HL-60 (cell line): Measurements from ENCODE around the gene SPATA22.

Experiments
- GABPA ChIP-seq: IDR thresholded peaks from 2 replicates; pipeline ENCODE4 v1.6.1; 2012; ENCODE audit warnings: low read depth
- POLR2AphosphoS5 ChIP-seq: IDR thresholded peaks from 2 replicates; pipeline ENCODE4 v1.6.1; 2012; ENCODE audit warnings: low read depth
- SPI1 ChIP-seq: IDR thresholded peaks from 2 replicates; pipeline ENCODE4 v1.6.1; 2012; ENCODE audit warnings: low read depth, mild to moderate bottlenecking, borderline replicate concordance
- TF ChIP-seq, protein P1 (sequence below): IDR thresholded peaks from one replicate; pipeline ENCODE4 v1.5.1; 2011; ENCODE audit warnings: low read length, control low read depth, inconsistent platforms; ENCODE audit not compliant: insufficient read depth
- TF ChIP-seq, protein P2 (sequence below): IDR thresholded peaks from 2 replicates; pipeline ENCODE4 v1.6.1; 2012; ENCODE audit warnings: low read depth; ENCODE audit not compliant: insufficient replicate concordance

DNA sequence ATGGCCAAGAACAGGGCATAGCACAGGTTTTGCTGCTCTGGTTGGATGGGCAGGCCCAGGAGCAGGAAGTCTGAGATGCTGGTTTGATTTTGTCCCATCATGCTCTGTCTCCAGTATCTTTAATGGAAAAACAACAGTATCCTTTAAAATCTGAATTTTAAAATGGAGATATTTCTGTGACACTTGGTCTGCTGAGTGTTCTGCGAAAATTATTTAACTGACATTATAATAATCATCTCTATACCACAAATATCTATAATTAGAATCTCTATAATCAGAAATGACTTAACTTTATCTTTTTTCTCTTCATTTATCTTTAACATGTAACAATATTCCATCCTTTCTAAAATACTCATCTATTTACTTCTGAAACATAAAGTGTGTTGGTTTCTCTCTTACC lies 73.3 kb downstream of the SPATA22 start, which contains the start of gene OR1E1:
- TF ChIP-seq, protein P1, sequence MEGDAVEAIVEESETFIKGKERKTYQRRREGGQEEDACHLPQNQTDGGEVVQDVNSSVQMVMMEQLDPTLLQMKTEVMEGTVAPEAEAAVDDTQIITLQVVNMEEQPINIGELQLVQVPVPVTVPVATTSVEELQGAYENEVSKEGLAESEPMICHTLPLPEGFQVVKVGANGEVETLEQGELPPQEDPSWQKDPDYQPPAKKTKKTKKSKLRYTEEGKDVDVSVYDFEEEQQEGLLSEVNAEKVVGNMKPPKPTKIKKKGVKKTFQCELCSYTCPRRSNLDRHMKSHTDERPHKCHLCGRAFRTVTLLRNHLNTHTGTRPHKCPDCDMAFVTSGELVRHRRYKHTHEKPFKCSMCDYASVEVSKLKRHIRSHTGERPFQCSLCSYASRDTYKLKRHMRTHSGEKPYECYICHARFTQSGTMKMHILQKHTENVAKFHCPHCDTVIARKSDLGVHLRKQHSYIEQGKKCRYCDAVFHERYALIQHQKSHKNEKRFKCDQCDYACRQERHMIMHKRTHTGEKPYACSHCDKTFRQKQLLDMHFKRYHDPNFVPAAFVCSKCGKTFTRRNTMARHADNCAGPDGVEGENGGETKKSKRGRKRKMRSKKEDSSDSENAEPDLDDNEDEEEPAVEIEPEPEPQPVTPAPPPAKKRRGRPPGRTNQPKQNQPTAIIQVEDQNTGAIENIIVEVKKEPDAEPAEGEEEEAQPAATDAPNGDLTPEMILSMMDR = no peak
- TF ChIP-seq GABPA (no peak), POLR2AphosphoS5 (no peak), SPI1 (no peak)
- TF ChIP-seq, protein P2, sequence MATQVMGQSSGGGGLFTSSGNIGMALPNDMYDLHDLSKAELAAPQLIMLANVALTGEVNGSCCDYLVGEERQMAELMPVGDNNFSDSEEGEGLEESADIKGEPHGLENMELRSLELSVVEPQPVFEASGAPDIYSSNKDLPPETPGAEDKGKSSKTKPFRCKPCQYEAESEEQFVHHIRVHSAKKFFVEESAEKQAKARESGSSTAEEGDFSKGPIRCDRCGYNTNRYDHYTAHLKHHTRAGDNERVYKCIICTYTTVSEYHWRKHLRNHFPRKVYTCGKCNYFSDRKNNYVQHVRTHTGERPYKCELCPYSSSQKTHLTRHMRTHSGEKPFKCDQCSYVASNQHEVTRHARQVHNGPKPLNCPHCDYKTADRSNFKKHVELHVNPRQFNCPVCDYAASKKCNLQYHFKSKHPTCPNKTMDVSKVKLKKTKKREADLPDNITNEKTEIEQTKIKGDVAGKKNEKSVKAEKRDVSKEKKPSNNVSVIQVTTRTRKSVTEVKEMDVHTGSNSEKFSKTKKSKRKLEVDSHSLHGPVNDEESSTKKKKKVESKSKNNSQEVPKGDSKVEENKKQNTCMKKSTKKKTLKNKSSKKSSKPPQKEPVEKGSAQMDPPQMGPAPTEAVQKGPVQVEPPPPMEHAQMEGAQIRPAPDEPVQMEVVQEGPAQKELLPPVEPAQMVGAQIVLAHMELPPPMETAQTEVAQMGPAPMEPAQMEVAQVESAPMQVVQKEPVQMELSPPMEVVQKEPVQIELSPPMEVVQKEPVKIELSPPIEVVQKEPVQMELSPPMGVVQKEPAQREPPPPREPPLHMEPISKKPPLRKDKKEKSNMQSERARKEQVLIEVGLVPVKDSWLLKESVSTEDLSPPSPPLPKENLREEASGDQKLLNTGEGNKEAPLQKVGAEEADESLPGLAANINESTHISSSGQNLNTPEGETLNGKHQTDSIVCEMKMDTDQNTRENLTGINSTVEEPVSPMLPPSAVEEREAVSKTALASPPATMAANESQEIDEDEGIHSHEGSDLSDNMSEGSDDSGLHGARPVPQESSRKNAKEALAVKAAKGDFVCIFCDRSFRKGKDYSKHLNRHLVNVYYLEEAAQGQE = no peak
